Middle frontal gyrus (tissue), 1 donor: ENCODE measurements around the gene TUBB1.

Source experiments
- DNase-seq: peaks from one replicate; pipeline ENCODE4 v3.0.0-alpha.2; 2015; ENCODE audit warnings: low spot score; ENCODE audit errors: extremely low spot score

Gene TUBB1

GRCh38 chr20:58989196-58989595, 30.0 kb upstream of the TUBB1 start:
- DNase-seq = no peak

- no peak for DNase-seq
These were observed 28.4 kb upstream of the TUBB1 start for GRCh38 chr20:58990651-58991445.

GRCh38 chr20:58991715-58992114, 27.5 kb upstream of the TUBB1 start:
- DNase-seq = no peak

- DNase-seq = no peak
These were observed 26.3 kb upstream of the TUBB1 start for GRCh38 chr20:58992911-58993310.

GRCh38 chr20:58993332-58994248, 25.6 kb upstream of the TUBB1 start:
- DNase-seq = no peak

GRCh38 chr20:58994390-58995159, 24.7 kb upstream of the TUBB1 start:
- DNase-seq = no peak

GRCh38 chr20:58995461-58996225, 23.6 kb upstream of the TUBB1 start:
- no peak for DNase-seq

GRCh38 chr20:58996226-58996611, 23.0 kb upstream of the TUBB1 start:
- no peak for DNase-seq

- no peak for DNase-seq
These were observed 22.0 kb upstream of the TUBB1 start for GRCh38 chr20:58997141-58997770.

- no peak for DNase-seq
These were observed 20.6 kb upstream of the TUBB1 start for GRCh38 chr20:58998656-58999055.

GRCh38 chr20:59000326-59000725, 18.9 kb upstream of the TUBB1 start:
- no peak for DNase-seq

- no peak for DNase-seq
These were observed 18.2 kb upstream of the TUBB1 start for GRCh38 chr20:59001068-59001448.

- no peak for DNase-seq
These were observed 17.6 kb upstream of the TUBB1 start for GRCh38 chr20:59001449-59002171.

- DNase-seq = no peak
These were observed 16.8 kb upstream of the TUBB1 start for GRCh38 chr20:59002388-59002787.

- no peak for DNase-seq
These were observed 16.3 kb upstream of the TUBB1 start for GRCh38 chr20:59002874-59003399.

GRCh38 chr20:59003836-59004492, 15.3 kb upstream of the TUBB1 start:
- DNase-seq = no peak

- no peak for DNase-seq
These were observed 14.8 kb upstream of the TUBB1 start for GRCh38 chr20:59004493-59004762.

- no peak for DNase-seq
These were observed 14.3 kb upstream of the TUBB1 start for GRCh38 chr20:59004763-59005522.
